GM10248 (cell line): ENCODE results near the gene IQSEC1.
A peak's percentile ranks its signal among the peaks of the same experiment; 100 is the strongest.

ENCODE experiments used
- CTCF ChIA-PET: fragments of 300-600 bp; sonication (Branson Sonifier 250); formaldehyde crosslinking; extraction: SDS; loops from one replicate; lab custom pipeline; 2021; ENCODE audit warnings: antibody characterized with exemption; lab: Yijun Ruan, JAX
- POLR2A ChIA-PET: fragments of 350-650 bp; sonication (Branson Sonifier 250); formaldehyde crosslinking; extraction: SDS; loops from one replicate; lab custom pipeline; 2020; ENCODE audit warnings: antibody characterized with exemption; lab: Yijun Ruan, JAX
- DNase-seq: peaks from one replicate; pipeline ENCODE4 v3.0.0; 2012; ENCODE audit errors: extremely low spot score
- TF ChIP-seq, protein P1 (sequence below): IDR thresholded peaks from 2 replicates; pipeline ENCODE4 v1.5.1; 2012; ENCODE audit warnings: mild to moderate bottlenecking, low read depth; ENCODE audit errors: extremely low read depth, missing control alignments, control extremely low read depth

The IQSEC1 gene

DNA sequence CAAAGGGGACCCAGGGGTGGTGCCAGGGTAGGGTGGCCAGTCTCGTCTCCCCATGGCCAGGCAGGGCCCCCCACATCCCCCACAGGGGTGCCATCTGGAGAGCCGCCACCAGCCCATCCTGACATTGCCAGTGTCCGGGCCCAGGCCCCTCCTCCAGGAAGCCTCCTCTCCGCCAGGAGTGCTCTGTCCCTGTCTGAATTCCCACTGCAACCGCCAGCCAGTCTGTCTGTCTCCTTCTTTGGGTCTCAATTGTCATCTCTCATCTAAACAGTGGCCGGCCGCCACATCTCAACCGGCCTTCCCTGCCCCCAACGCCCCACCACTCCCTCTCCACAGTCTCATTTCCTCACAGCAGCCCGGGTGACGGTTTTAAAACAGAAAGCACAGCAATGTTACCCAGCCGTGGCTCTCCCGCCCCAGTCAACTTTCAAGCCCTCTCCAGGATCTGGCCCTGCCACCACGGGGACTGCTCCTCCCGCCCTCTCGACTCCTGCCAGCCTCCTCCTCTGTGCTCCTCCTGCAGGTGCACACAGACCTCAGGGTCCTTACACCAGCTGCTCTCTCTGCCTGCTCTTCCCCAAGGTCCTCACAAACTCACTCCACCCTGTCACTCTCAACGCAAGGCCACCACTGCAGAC, 57.0 kb downstream of the IQSEC1 start:
- TF ChIP-seq, protein P1, sequence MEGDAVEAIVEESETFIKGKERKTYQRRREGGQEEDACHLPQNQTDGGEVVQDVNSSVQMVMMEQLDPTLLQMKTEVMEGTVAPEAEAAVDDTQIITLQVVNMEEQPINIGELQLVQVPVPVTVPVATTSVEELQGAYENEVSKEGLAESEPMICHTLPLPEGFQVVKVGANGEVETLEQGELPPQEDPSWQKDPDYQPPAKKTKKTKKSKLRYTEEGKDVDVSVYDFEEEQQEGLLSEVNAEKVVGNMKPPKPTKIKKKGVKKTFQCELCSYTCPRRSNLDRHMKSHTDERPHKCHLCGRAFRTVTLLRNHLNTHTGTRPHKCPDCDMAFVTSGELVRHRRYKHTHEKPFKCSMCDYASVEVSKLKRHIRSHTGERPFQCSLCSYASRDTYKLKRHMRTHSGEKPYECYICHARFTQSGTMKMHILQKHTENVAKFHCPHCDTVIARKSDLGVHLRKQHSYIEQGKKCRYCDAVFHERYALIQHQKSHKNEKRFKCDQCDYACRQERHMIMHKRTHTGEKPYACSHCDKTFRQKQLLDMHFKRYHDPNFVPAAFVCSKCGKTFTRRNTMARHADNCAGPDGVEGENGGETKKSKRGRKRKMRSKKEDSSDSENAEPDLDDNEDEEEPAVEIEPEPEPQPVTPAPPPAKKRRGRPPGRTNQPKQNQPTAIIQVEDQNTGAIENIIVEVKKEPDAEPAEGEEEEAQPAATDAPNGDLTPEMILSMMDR = no peak
- POLR2A ChIA-PET = interaction anchor here (1.2 kb wide), 1 partner anchor 10 kb away, joined by 4 read pairs; no protein-coding TSS in a partner anchor
- DNase-seq = peak; percentile 76
- CTCF ChIA-PET = interaction anchor here (1.0 to 3.1 kb wide), 4 partner anchors 9 to 32 kb away, joined by 3 to 9 read pairs (median 6); no protein-coding TSS in a partner anchor

DNA sequence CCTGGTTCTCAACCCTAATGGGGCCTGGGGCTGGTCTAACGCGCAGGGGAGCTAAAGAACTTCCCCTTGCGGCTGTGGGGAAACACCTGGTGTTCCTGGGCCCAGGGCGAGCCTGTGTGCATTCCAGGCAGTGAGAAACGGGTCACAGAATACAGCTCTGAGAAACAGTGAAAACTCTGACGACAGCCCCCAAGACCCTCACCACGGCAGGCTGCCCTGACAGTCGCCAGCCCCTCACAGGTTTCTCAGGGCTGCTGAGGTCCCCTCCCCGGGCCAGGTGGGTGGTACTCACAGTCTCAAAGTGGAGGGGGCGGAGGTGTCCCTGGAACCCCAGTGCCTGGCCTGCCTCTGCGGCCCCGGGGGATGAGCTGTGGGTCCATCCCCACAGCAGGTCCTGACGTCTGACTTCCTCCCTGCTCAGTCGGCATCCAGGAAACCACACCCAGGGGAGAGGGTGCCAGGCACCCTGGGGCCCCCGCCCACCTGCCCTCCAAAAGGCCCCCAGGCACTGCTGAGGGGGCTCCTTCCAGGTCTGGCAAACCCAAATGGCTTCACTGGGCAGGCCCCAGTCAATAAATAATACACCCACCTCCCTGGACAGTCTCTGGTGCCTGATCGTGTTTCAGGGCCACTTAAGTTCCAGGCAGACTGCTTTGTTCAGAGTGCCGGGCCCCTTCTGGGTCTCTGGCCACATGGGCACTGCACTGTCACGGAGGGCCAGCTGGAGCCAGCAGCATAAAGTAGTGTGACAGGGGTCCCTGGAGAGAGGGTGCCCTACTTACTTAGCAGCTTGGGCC, 57.7 kb downstream of the IQSEC1 start:
- ChIA-PET CTCF (interaction anchor here (1.0 to 3.1 kb wide), 7 partner anchors 8 to 31 kb away, joined by 3 to 9 read pairs (median 6); no protein-coding TSS in a partner anchor), POLR2A (interaction anchor here (0.8 to 1.2 kb wide), 2 partner anchors 10 to 31 kb away, joined by 3 to 4 read pairs; no protein-coding TSS in a partner anchor)
- TF ChIP-seq, protein P1 = no peak
- no peak for DNase-seq

DNA sequence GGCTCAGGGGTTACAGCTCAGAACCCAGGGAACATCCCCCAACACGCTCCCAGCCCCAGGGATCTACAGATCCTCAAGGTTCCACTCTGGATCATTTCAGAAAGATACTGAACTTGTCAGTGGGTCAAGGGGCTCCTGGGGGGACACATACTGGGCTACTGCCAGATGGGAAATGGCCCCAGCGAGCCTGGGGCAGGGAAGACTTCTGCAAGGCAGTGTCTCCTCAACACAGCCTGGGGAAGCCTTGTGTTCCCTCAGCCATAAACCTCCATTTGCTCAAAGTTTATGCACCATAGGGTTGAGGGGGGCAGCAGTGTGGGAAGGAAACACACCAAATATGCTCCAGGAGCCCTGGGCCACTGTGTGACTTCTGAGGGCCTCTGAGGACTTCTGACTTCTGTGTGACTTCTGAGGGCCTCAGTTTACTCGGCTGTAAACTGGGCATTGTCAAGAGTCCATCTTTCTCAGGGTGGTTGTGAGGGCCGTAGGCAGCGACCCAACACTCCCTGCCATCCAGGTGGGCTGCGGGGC, 58.4 kb downstream of the IQSEC1 start:
- DNase-seq = no peak
- ChIA-PET POLR2A (interaction anchor here (0.5 to 0.8 kb wide), 2 partner anchors 30 to 31 kb away, joined by 3 to 4 read pairs; no protein-coding TSS in a partner anchor), CTCF (interaction anchor here (0.9 to 3.1 kb wide), 7 partner anchors 10 to 204 kb away, joined by 3 to 9 read pairs (median 6); no protein-coding TSS in a partner anchor)
- TF ChIP-seq, protein P1 = no peak

DNA sequence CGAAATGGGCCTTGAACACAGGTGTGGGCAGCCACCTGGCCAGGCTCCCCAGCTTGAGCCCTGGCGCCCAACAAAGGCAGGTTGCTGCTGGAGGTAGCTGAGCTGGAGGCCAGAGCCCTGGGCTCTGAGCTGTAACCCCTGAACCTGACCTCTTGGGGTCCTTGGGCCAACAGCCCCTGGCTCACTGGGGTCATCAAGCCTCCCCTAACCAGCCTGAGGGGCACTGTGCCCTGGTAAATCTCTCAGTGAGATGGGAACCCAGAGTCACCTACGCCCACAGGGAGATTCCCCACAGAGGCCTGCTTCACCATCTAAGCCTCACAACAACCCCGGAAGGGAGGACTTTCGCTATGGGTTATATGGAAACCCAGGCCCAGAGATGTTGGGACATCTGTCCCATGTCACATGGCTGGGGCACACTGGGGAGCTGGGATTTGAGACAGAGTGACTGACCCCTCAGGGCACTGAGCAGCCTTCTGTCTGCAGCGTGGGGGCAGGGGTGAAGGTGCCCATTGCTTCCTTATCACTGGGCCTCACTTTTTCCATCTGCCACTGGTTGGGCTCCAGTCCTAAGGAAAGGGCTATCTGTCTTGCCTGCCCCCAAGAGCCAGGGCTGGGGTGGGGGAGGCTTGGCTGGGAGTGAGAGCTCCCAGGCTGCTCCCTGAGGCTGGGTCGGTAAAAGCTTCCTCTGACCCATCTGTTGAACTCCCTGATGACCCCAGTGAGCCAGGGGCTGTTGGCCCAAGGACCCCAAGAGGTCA, 59.1 kb downstream of the IQSEC1 start:
- no peak for DNase-seq
- POLR2A ChIA-PET = interaction anchor here (0.5 to 0.8 kb wide), 2 partner anchors 30 to 32 kb away, joined by 3 to 4 read pairs; no protein-coding TSS in a partner anchor
- CTCF ChIA-PET = interaction anchor here (0.9 to 5.4 kb wide), 7 partner anchors 8 to 204 kb away, joined by 3 to 34 read pairs (median 8); no protein-coding TSS in a partner anchor
- TF ChIP-seq, protein P1 = no peak

DNA sequence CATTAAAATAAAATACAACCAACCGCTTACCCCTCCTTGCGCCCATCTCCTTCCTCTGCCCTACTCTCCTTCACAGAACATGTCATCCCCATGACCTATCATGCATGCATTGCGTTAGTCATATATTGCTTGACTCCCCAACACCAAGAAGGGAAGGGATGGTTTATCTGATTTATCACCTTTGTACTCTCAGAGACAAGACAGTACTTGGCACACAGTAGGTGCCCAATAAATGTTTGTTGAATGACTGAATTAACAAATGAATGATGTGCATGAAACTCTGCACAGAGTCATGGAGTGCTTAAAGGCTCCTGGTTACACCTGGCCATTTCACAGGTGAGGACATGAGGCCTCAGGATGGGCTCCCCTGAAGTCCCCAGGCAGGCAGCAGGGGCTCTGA, 59.7 kb downstream of the IQSEC1 start:
- POLR2A ChIA-PET = interaction anchor here (3.2 kb wide), 1 partner anchor 9 kb away, joined by 20 read pairs; no protein-coding TSS in a partner anchor
- TF ChIP-seq, protein P1 = no peak
- no peak for DNase-seq
- CTCF ChIA-PET = interaction anchor here (1.0 to 5.4 kb wide), 6 partner anchors 9 to 78 kb away, joined by 3 to 34 read pairs (median 8); no protein-coding TSS in a partner anchor
